ENCODE measurements around the gene VPS72. TPM values are rescaled to one million over a fixed set of nuclear protein-coding genes. Genes with fewer than 3 reads are reported as not detected.

Gene VPS72
- total RNA-seq, 1 donor from 2014 or later = 52.1 TPM

GRCh38 chr1:151187205-151187604 is 2.8 kb downstream of the VPS72 start:
- no peak for DNase-seq (ENCODE audit: low spot score)

- DNase-seq (ENCODE audit: low spot score) = no peak
These were observed 5.8 kb downstream of the VPS72 start for GRCh38 chr1:151184211-151184610.

GRCh38 chr1:151176514-151177045 is 13.4 kb downstream of the VPS72 start:
- no peak for DNase-seq (ENCODE audit: low spot score)

GRCh38 chr1:151175863-151176262 is 14.1 kb downstream of the VPS72 start, which contains the start of gene TMOD4:
TSS of gene TMOD4 (minus strand) at chr1:151175981. CDS start at chr1:151174875, 1,106 bp downstream.
- no peak for DNase-seq (ENCODE audit: low spot score)

DNA sequence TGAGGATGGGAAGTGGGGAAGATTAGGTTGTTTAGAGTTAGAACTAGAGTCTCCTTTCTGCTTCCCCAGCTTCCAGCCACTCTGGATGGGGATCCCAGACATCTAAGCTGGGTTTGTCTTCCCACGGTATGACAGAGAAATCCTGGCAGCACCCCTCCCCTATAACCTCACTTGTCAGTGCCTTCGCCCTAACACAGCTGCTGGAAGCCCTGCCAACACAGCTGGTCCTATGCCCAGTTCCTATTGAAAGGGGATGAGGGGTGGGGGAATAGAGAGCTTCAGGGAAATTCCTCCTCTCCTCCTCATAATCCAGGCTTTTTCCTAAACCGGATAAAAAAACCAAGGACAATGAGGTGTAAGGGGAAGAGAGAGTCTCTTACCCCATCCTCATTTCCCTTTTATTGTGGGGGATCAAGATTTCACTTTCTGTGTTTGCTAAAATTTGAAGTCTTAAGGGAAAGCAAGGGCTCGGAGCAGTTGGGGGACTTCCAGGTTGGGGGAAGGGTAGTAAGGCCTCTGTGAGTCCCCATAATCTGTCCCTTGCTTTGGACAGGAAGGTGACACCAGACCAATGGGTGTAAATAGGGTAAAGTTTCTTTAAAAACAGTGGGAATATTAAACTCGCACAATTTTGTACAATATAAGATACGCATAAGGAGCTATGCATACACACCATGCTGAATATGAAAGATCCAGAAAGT is 14.8 kb downstream of the VPS72 start:
- DNase-seq (ENCODE audit: low spot score) = no peak

GRCh38 chr1:151171190-151171589 is 18.8 kb downstream of the VPS72 start:
- DNase-seq (ENCODE audit: low spot score) = no peak

DNA sequence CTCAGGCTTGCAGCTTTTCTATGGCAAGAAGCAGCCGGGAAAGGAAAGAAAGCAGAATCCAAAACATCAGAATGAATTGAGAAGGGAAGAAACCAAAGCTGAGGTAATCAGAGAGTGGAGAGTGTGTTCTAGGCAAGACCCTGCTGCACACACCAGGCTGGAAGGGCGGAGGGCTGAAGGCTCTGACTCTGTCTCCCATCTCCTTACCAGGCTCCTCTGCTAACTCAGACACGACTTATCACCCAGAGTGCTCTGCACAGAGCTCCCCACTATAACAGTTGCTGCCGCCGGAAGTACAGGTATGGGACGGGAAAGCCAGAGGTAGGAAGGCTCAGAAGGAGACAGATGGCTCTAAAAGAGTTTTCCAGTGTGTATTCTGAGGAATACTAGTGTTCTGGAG is 22.9 kb downstream of the VPS72 start:
- no peak for DNase-seq (ENCODE audit: low spot score)

DNA sequence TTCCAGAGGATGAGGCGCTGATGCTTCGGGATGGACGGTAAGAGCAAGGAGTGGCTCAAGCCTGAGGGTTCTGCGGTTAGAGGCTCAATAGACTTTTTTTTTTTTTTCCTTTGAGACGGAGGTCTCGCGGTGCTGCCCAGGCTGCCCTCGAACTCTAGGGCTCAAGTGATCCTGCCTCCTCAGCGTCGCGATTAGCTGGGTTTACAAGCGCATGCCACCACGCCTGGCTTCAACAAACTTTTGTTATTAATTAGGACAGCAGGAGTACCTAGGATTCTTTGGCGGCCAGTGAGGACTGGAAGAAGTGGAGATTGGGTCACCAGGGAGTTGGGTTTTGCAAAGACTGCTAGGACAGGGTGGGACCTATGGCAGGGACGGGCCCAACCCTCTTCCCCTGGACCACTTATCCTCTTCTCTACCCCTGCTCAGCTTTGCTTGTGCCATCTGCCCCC is 23.5 kb downstream of the VPS72 start:
- no peak for DNase-seq (ENCODE audit: low spot score)

DNA sequence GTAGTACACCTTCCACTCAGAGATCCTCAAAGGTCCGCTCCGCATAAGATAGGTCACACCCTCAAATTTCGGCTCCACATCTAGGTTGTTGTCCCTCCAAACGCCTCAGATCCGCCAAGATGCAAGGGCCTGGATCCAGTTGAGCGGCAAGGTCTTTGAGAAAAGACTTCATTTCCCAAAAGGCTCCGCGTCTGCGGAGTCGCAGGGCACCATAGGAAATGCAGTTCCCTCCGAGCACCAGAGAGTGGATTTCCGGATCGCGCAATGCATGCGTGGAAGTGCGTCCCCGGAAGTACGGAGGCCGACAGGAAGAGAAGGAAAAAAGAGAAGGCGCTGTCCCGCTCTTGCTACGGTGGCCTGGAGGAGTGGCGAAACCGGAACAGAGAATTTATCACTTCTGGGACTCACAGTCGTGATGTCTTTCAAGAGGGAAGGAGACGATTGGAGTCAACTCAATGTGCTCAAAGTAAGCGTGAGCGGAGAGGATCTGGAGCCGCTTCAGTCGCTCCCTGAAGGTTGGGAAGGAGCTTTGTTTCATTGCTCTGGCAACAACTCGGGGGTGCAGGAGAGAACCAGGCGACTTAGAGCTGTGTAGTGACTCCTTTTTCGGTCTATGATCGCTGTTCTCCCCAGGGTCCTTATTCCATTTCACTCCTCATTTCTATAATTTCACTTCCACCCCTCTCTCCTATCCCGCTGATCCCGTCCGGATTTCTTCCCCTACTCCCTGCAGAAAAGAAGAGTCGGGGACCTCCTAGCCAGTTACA is 24.1 kb downstream of the VPS72 start, which contains the start of the genes LYSMD1 and SCNM1:
Gene LYSMD1, minus strand, starts transcription at position 165 of the 767 bp plus-strand sequence. CDS start 644 bp downstream, outside the sequence.
Gene SCNM1, plus strand, starts transcription at position 407 of the 767 bp plus-strand sequence. Its CDS starts 9 bp downstream, at position 416.
- DNase-seq (ENCODE audit: low spot score) = peak; percentile 98

DNA sequence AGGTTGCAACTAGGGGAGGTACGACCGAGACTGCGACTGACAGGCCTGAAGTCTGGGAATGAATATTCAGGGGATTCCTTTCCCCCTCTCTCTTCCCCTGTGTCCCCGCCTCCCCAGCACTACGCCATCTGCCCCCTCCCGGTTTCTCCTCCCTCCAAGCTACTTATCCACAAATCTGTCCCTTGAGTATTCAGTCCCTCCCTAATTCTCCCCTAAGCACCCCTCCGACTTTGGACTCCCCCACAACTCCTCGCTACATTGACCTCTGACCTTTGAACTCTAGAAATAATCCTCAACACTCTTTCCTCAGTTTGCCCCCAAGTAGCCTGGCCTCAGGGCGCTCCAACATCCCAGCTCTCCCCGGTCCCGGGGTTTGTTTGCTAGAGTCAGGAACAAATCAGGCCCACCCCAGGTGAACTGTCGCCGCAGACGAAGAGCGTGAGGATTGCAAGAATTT is 24.7 kb downstream of the VPS72 start:
- peak; percentile 60 for DNase-seq (ENCODE audit: low spot score)

DNA sequence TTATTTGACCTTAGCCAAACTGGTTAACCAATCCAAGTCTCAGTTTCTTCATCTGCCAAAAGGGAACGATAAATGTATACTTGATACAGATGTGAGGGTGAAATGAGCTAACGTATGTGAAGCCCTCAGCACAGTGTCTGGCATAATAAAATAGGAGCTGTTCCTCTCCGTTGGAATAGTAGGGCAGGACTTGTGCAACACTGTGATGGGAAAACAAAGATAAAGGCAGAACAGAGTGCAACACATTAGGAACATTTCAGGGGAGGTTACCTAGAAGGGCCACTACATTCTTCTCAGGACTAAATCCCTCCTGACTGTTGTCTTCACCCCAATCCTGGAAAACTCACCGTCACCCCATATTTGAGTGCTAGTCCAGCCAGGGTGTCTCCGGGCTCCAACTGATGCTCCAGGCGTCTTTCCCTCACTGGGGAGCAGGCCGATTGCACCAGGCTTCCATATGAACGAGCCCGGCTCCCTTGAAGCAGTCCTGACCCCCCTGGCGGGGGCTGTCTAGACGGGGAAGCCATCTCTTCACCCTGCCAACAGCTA is 25.2 kb downstream of the VPS72 start:
- no peak for DNase-seq (ENCODE audit: low spot score)

- DNase-seq (ENCODE audit: low spot score) = no peak
These were observed 30.6 kb downstream of the VPS72 start for GRCh38 chr1:151159373-151159772.

GRCh38 chr1:151158751-151159251 is 31.2 kb downstream of the VPS72 start:
- DNase-seq (ENCODE audit: low spot score) = no peak

GRCh38 chr1:151158326-151158725 is 31.7 kb downstream of the VPS72 start:
- no peak for DNase-seq (ENCODE audit: low spot score)

- DNase-seq (ENCODE audit: low spot score) = no peak
These were observed 32.9 kb downstream of the VPS72 start for GRCh38 chr1:151157067-151157531.

GRCh38 chr1:151156515-151156819 is 33.5 kb downstream of the VPS72 start, which contains the start of gene TNFAIP8L2:
TSS of gene TNFAIP8L2 (plus strand) at chr1:151156649. CDS start at chr1:151158698, 2,049 bp downstream.
- DNase-seq (ENCODE audit: low spot score) = no peak

DNA sequence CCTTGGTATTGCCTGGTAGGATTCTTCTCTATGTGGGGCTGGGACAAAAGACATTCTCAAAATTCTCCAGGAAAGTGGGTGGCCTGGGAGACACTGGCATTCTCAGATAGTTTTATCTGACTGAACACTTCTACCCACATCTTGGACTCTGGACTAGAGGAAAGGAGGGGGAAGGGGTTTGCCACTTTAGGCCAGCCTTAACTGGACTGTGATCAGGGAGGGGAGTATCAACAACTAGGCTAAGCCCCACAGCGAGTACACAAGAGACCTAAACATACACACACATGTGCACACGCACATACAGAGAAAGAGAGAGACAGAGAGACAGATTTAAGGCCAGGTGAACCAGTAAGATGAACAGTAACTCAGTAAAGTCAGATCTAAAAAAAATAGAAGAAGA is 42.3 kb downstream of the VPS72 start:
- DNase-seq (ENCODE audit: low spot score) = no peak

GRCh38 chr1:151147132-151147503 is 42.9 kb downstream of the VPS72 start:
- no peak for DNase-seq (ENCODE audit: low spot score)

GRCh38 chr1:151146412-151147131 is 43.4 kb downstream of the VPS72 start, which contains the start of gene SEMA6C:
TSS of gene SEMA6C (minus strand) at chr1:151146631. CDS start at chr1:151142621, 4,010 bp downstream.
- peak; percentile 95 for DNase-seq (ENCODE audit: low spot score)

DNA sequence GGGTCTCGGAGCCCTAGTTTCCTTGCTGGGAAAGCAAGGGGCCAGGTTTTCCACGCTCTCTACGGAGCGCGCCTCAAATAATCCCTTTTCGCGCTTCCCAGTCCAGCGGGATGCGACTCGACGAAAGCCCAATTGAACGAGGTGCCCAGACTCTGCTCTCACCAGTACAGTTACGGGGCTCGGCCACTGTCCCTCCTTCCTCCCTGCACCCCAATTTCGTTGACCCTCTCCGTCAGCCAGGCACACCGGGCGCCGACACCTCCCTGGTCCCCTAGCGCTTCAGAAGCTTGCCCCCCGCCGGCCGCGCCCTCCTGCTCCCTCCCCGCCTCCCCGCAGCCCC is 44.0 kb downstream of the VPS72 start:
- DNase-seq (ENCODE audit: low spot score) = no peak

Data from ureter (tissue), 1 donor.